GM23248 (cell line): ENCODE data around the gene C16orf86. TPM values are rescaled to one million over a fixed set of nuclear protein-coding genes. Genes with fewer than 3 reads are reported as not detected.

ENCODE experiments used
- DNase-seq: peaks from one replicate; pipeline ENCODE4 v3.0.0-alpha.2; 2015
- H2AFZ ChIP-seq: fragments of 200-600 bp; sonication (generic); 2 replicates; pipeline ENCODE4 v1.6.1; 2016; ENCODE audit warnings: antibody characterized with exemption
- H3F3A ChIP-seq: fragments of 200-600 bp; sonication (generic); 2 replicates; pipeline ENCODE4 v1.6.1; 2016; ENCODE audit warnings: mild to moderate bottlenecking, antibody characterized with exemption, mixed run types; ENCODE audit not compliant: insufficient read depth
- H3K27ac ChIP-seq: fragments of 200-600 bp; sonication (generic); 2 replicates; pipeline ENCODE4 v1.5.1; 2016; ENCODE audit warnings: mild to moderate bottlenecking
- H3K27me3 ChIP-seq: fragments of 200-600 bp; sonication (generic); replicated peaks from 2 replicates; pipeline ENCODE4 v1.6.1; 2016; ENCODE audit warnings: mild to moderate bottlenecking; ENCODE audit not compliant: insufficient read depth
- H3K36me3 ChIP-seq: fragments of 200-600 bp; sonication (generic); 2 replicates; pipeline ENCODE4 v1.6.1; 2016; ENCODE audit warnings: low read depth, mild to moderate bottlenecking
- H3K4me1 ChIP-seq: fragments of 200-600 bp; sonication (generic); 2 replicates; pipeline ENCODE4 v1.6.1; 2016; ENCODE audit warnings: mild to moderate bottlenecking; ENCODE audit not compliant: insufficient read depth
- H3K4me2 ChIP-seq: fragments of 200-600 bp; sonication (generic); one replicate; pipeline ENCODE4 v1.6.1; 2016; ENCODE audit warnings: mild to moderate bottlenecking; ENCODE audit not compliant: unreplicated experiment
- H3K4me3 ChIP-seq: fragments of 200-600 bp; sonication (generic); 2 replicates; pipeline ENCODE4 v1.5.1; 2016; ENCODE audit warnings: mild to moderate bottlenecking
- H3K79me2 ChIP-seq: fragments of 200-600 bp; sonication (generic); 2 replicates; pipeline ENCODE4 v1.6.1; 2016; ENCODE audit warnings: mild to moderate bottlenecking; ENCODE audit not compliant: insufficient read depth
- H3K9ac ChIP-seq: fragments of 200-600 bp; sonication (generic); 2 replicates; pipeline ENCODE4 v1.6.1; 2016; ENCODE audit warnings: mild to moderate bottlenecking
- H3K9me2 ChIP-seq: fragments of 200-600 bp; sonication (generic); 2 replicates; pipeline ENCODE4 v1.6.1; 2016; ENCODE audit warnings: mixed run types, mild to moderate bottlenecking, moderate library complexity; ENCODE audit not compliant: insufficient read depth
- H3K9me3 ChIP-seq: fragments of 200-600 bp; sonication (generic); one replicate; pipeline ENCODE4 v1.6.1; 2017; ENCODE audit warnings: low read depth
- H4K20me1 ChIP-seq: fragments of 200-600 bp; sonication (generic); 2 replicates; pipeline ENCODE4 v1.6.0; 2016; ENCODE audit not compliant: insufficient read depth
- EZH2 ChIP-seq: fragments of 200-600 bp; sonication (generic); IDR thresholded peaks from 2 replicates; pipeline ENCODE4 v1.6.1; 2018; ENCODE audit warnings: antibody characterized with exemption, mild to moderate bottlenecking; ENCODE audit not compliant: insufficient read depth, poor library complexity, severe bottlenecking
- EZH2phosphoT487 ChIP-seq: fragments of 200-600 bp; sonication (generic); IDR thresholded peaks from 2 replicates; pipeline ENCODE4 v1.6.1; 2018; ENCODE audit warnings: antibody characterized with exemption, moderate library complexity, mild to moderate bottlenecking, low read depth; ENCODE audit not compliant: insufficient read depth
- WGBS, 2 experiments: methylation state at CpG; one replicate each; pipeline ENCODE4 v1.1.6; 2015 to 2017; ENCODE audit warnings: low lambda C conversion rate in 2 of 2, low coverage in 1 of 2; ENCODE audit errors: missing lambda C conversion rate in 2 of 2; 5-methylcytosine and 5-hydroxymethylcytosine counted together
- in situ Hi-C: fragments of 300-500 bp; cut with MboI; formaldehyde crosslinking; loops from 2 replicates; pipeline ENCODE4 v1.15.0; 2020
- polyA plus RNA-seq: library from polyadenylated mRNA; unstranded; fragments of >200 nt; fragmentation: Nextera tagmentation; extraction: Ambion mirVana; gene quantifications from 2 replicates; pipeline ENCODE4 v1.2.1, GENCODE V29; 2016
- total RNA-seq: library from RNA; depleted of rRNA; stranded (reverse); fragments of >200 nt; shearing (Covaris generic); gene quantifications from 2 replicates; pipeline ENCODE4 v1.2.3, GENCODE V29; 2014

The C16orf86 gene
- total and polyA plus RNA-seq, 2 experiments from 2014 or later, result 3.4 to 6.6 TPM

GRCh38 chr16:67702130-67702529, 35.5 kb downstream of the C16orf86 start:
- in situ Hi-C loops, result no loop called here
- H3K9me2 ChIP-seq, result no peaks in the 10 kb centered on the region
- TF ChIP-seq EZH2phosphoT487, result no peak
- TF ChIP-seq EZH2, result no peak
- no peaks in the 10 kb centered on the region for H4K20me1 ChIP-seq
- H3K27ac ChIP-seq, result no peak overlapping the region
- no peak overlapping the region for H3K4me3 ChIP-seq
- no peak overlapping the region for H3K4me2 ChIP-seq
- no peak overlapping the region for H3K9ac ChIP-seq
- no peaks in the 10 kb centered on the region for H3K4me1 ChIP-seq
- no peaks in the 10 kb centered on the region for H3K36me3 ChIP-seq
- no peaks in the 10 kb centered on the region for H3K9me3 ChIP-seq
- H3K79me2 ChIP-seq, result peaks cover 87% of the 10 kb centered on the region
- 91 to 94% methylated on average over 4 of the region's 4 CpGs for WGBS, 2 experiments
- H2AFZ ChIP-seq, result no peak overlapping the region
- no peaks in the 10 kb centered on the region for H3K27me3 ChIP-seq
- H3F3A ChIP-seq, result no peaks in the 10 kb centered on the region
- DNase-seq, result no peak

- Histone ChIP-seq H3F3A (peaks cover 8% of the 10 kb centered on the region), H2AFZ (no peak overlapping the region), H3K9ac (no peak overlapping the region), H3K4me3 (no peak overlapping the region), H3K9me3 (no peaks in the 10 kb centered on the region), H3K4me1 (peaks cover 6% of the 10 kb centered on the region), H3K4me2 (no peak overlapping the region), H3K9me2 (no peaks in the 10 kb centered on the region), H4K20me1 (no peaks in the 10 kb centered on the region), H3K27ac (no peak overlapping the region), H3K79me2 (peaks cover 87% of the 10 kb centered on the region), H3K27me3 (no peaks in the 10 kb centered on the region), H3K36me3 (no peaks in the 10 kb centered on the region)
- no peak for DNase-seq
- in situ Hi-C loops, result no loop called here
- TF ChIP-seq EZH2phosphoT487 (no peak), EZH2 (no peak)
- WGBS, 2 experiments, result 97 to 100% methylated on average over 2 of the region's 2 CpGs
Measured at GRCh38 chr16:67703626-67704025, 37.0 kb downstream of the C16orf86 start.

- Histone ChIP-seq H2AFZ (no peak overlapping the region), H3K27me3 (no peaks in the 10 kb centered on the region), H3K4me1 (peaks cover 11% of the 10 kb centered on the region), H3K79me2 (peaks cover 87% of the 10 kb centered on the region), H3K9ac (no peak overlapping the region), H3K4me3 (no peak overlapping the region), H3K27ac (no peak overlapping the region), H3K36me3 (no peaks in the 10 kb centered on the region), H3K9me2 (no peaks in the 10 kb centered on the region), H3K9me3 (no peaks in the 10 kb centered on the region), H3K4me2 (no peak overlapping the region), H3F3A (peaks cover 13% of the 10 kb centered on the region), H4K20me1 (no peaks in the 10 kb centered on the region)
- in situ Hi-C loops, result no loop called here
- TF ChIP-seq EZH2phosphoT487 (no peak), EZH2 (no peak)
- WGBS, 2 experiments, result 96 to 97% methylated on average over 5 of the region's 5 CpGs
- no peak for DNase-seq
Measured at GRCh38 chr16:67704110-67704509, 37.5 kb downstream of the C16orf86 start.

GRCh38 chr16:67707210-67707609, 40.6 kb downstream of the C16orf86 start:
- Histone ChIP-seq H3F3A (peaks cover 20% of the 10 kb centered on the region), H3K27me3 (no peaks in the 10 kb centered on the region), H3K9ac (no peak overlapping the region), H2AFZ (no peak overlapping the region), H3K9me2 (no peaks in the 10 kb centered on the region), H3K4me3 (no peak overlapping the region), H3K79me2 (peaks cover 85% of the 10 kb centered on the region), H3K27ac (no peak overlapping the region), H3K4me2 (no peak overlapping the region), H4K20me1 (no peaks in the 10 kb centered on the region), H3K4me1 (peaks cover 13% of the 10 kb centered on the region), H3K36me3 (no peaks in the 10 kb centered on the region), H3K9me3 (no peaks in the 10 kb centered on the region)
- TF ChIP-seq EZH2 (no peak), EZH2phosphoT487 (no peak)
- in situ Hi-C loops, result no loop called here
- 92 to 95% methylated on average over 4 of the region's 4 CpGs for whole genome bisulfite sequencing, 2 experiments
- no peak for DNase-seq

GRCh38 chr16:67707790-67708189, 41.2 kb downstream of the C16orf86 start:
- TF ChIP-seq EZH2 (no peak), EZH2phosphoT487 (no peak)
- 97 to 99% methylated on average over 5 of the region's 5 CpGs for WGBS, 2 experiments
- in situ Hi-C loops, result no loop called here
- Histone ChIP-seq H3K4me1 (peaks cover 13% of the 10 kb centered on the region), H3K36me3 (no peaks in the 10 kb centered on the region), H3K4me2 (no peak overlapping the region), H2AFZ (no peak overlapping the region), H4K20me1 (no peaks in the 10 kb centered on the region), H3K27me3 (no peaks in the 10 kb centered on the region), H3K27ac (peak overlapping the region; percentile 17; the same call in 1 of the 2 replicates), H3K4me3 (no peak overlapping the region), H3K9me3 (no peaks in the 10 kb centered on the region), H3K9ac (no peak overlapping the region), H3K9me2 (no peaks in the 10 kb centered on the region), H3K79me2 (peaks cover 82% of the 10 kb centered on the region), H3F3A (peaks cover 20% of the 10 kb centered on the region)
- no peak for DNase-seq
